HG03064 (cell line): Measurements from ENCODE around the gene CLIP2.
"Not testable (repeated sequence)": the region's sequence is repeated elsewhere in the genome, so short reads cannot be mapped to it uniquely, and the experiment has no call there.

ENCODE experiments used
- ATAC-seq: cut with Tn5 transposase; IDR thresholded peaks from one replicate; pipeline ENCODE4 v1.9.1; 2021; ENCODE audit warnings: low read depth; ENCODE audit not compliant: unreplicated experiment

The CLIP2 gene

GRCh38 chr7:74364061-74364460 is 74.9 kb downstream of the CLIP2 start:
- ATAC-seq = no peak

GRCh38 chr7:74365322-74366022 is 76.3 kb downstream of the CLIP2 start:
- no peak for ATAC-seq

- no peak for ATAC-seq
Observed at GRCh38 chr7:74371381-74372341, 82.5 kb downstream of the CLIP2 start.

GRCh38 chr7:74372511-74373111 is 83.4 kb downstream of the CLIP2 start:
- ATAC-seq = no peak

- no peak for ATAC-seq
Observed at GRCh38 chr7:74373536-74373935, 84.3 kb downstream of the CLIP2 start.

- ATAC-seq = no peak
Observed at GRCh38 chr7:74375726-74376220, 86.6 kb downstream of the CLIP2 start.

GRCh38 chr7:74376256-74377036 is 87.2 kb downstream of the CLIP2 start:
- no peak for ATAC-seq

- ATAC-seq = no peak
Observed at GRCh38 chr7:74379938-74380337, 90.7 kb downstream of the CLIP2 start.

GRCh38 chr7:74380720-74381119 is 91.5 kb downstream of the CLIP2 start:
- ATAC-seq = no peak

- not testable (repeated sequence) for ATAC-seq
Observed at GRCh38 chr7:74384086-74384485, 94.9 kb downstream of the CLIP2 start.

GRCh38 chr7:74384854-74385253 is 95.6 kb downstream of the CLIP2 start:
- ATAC-seq = not testable (repeated sequence)

- no peak for ATAC-seq
Observed at GRCh38 chr7:74387606-74388005, 98.4 kb downstream of the CLIP2 start.

GRCh38 chr7:74388880-74389415 is 99.7 kb downstream of the CLIP2 start:
- no peak for ATAC-seq

GRCh38 chr7:74393722-74394121 is 104.5 kb downstream of the CLIP2 start:
- ATAC-seq = not testable (repeated sequence)

GRCh38 chr7:74394601-74395000 is 105.4 kb downstream of the CLIP2 start:
- not testable (repeated sequence) for ATAC-seq

GRCh38 chr7:74395745-74396311 is 106.6 kb downstream of the CLIP2 start:
- ATAC-seq = no peak

GRCh38 chr7:74396993-74397392 is 107.8 kb downstream of the CLIP2 start:
- ATAC-seq = no peak

GRCh38 chr7:74398426-74398825 is 109.2 kb downstream of the CLIP2 start:
- no peak for ATAC-seq

- ATAC-seq = no peak
Observed at GRCh38 chr7:74399006-74399405, 109.8 kb downstream of the CLIP2 start.
